ENCODE results near the gene PCGF3. TPM values are rescaled to one million over a fixed set of nuclear protein-coding genes. Genes with fewer than 3 reads are reported as not detected.
A peak's percentile ranks its signal among the peaks of the same experiment; 100 is the strongest.

PCGF3 gene
- total RNA-seq, 1 experiment from 2014 or later, result 31.5 TPM

GRCh38 chr4:789571-790465 is 84.2 kb downstream of the PCGF3 start:
- no TSS peak for BruUV-seq (replicated peaks)
- Histone ChIP-seq H2AFZ (ENCODE audit: low read length) (no peak overlapping the region), H3K9me3 (ENCODE audit: low read length) (no peaks in the 10 kb centered on the region), H3K9me2 (replicated peaks; ENCODE audit: low read length) (no peaks in the 10 kb centered on the region), H3K9ac (ENCODE audit: low read length) (no peak overlapping the region), H4K20me1 (ENCODE audit: low read length) (no peaks in the 10 kb centered on the region), H3K79me2 (ENCODE audit: low read length) (no peaks in the 10 kb centered on the region), H3K36me3 (ENCODE audit: low read depth, low read length) (no peaks in the 10 kb centered on the region), H3K4me3 (ENCODE audit: low read length) (no peak overlapping the region), H3F3A (ENCODE audit: low read length, unreplicated experiment) (no peaks in the 10 kb centered on the region), H3K4me2 (ENCODE audit: low read length) (no peak overlapping the region), H3K27ac (ENCODE audit: low read length) (no peak overlapping the region), H3K27me3 (ENCODE audit: low read length) (peaks cover 7% of the 10 kb centered on the region), H3K4me1 (ENCODE audit: insufficient read depth, low read length) (no peaks in the 10 kb centered on the region)
- CTCF ChIA-PET, result no interaction called here
- TF ChIP-seq EZH2phosphoT487 (IDR thresholded peaks at IDR 0.05; ENCODE audit: borderline replicate concordance, low read length) (no peak), CTCF (conservative IDR thresholded peaks at IDR 0.05; ENCODE audit: low read depth, low read length) (no peak), EZH2 (IDR thresholded peaks at IDR 0.05; ENCODE audit: low read length, unreplicated experiment) (no peak)
- ATAC-seq (no peak), DNase-seq (no peak)
- POLR2A ChIA-PET (ENCODE audit: unreplicated experiment), result no interaction called here
- intact Hi-C loops (cut with micrococcal nuclease), result no loop called here

GRCh38 chr4:790466-790820 is 84.8 kb downstream of the PCGF3 start:
- Histone ChIP-seq H3K4me3 (ENCODE audit: low read length) (no peak overlapping the region), H3K79me2 (ENCODE audit: low read length) (no peaks in the 10 kb centered on the region), H3K27me3 (ENCODE audit: low read length) (peaks cover 12% of the 10 kb centered on the region), H3F3A (ENCODE audit: low read length, unreplicated experiment) (no peaks in the 10 kb centered on the region), H4K20me1 (ENCODE audit: low read length) (no peaks in the 10 kb centered on the region), H3K9me3 (ENCODE audit: low read length) (no peaks in the 10 kb centered on the region), H3K36me3 (ENCODE audit: low read depth, low read length) (no peaks in the 10 kb centered on the region), H3K9ac (ENCODE audit: low read length) (no peak overlapping the region), H2AFZ (ENCODE audit: low read length) (no peak overlapping the region), H3K9me2 (replicated peaks; ENCODE audit: low read length) (no peaks in the 10 kb centered on the region), H3K4me1 (ENCODE audit: insufficient read depth, low read length) (no peaks in the 10 kb centered on the region), H3K27ac (ENCODE audit: low read length) (no peak overlapping the region), H3K4me2 (ENCODE audit: low read length) (no peak overlapping the region)
- DNase-seq (no peak), ATAC-seq (no peak)
- no TSS peak for BruUV-seq (replicated peaks)
- intact Hi-C loops (cut with micrococcal nuclease), result no loop called here
- ChIA-PET CTCF (no interaction called here), POLR2A (ENCODE audit: unreplicated experiment) (no interaction called here)
- TF ChIP-seq EZH2 (IDR thresholded peaks at IDR 0.05; ENCODE audit: low read length, unreplicated experiment) (no peak), CTCF (conservative IDR thresholded peaks at IDR 0.05; ENCODE audit: low read depth, low read length) (no peak), EZH2phosphoT487 (IDR thresholded peaks at IDR 0.05; ENCODE audit: borderline replicate concordance, low read length) (no peak)

GRCh38 chr4:791252-791897 is 85.7 kb downstream of the PCGF3 start:
- Histone ChIP-seq H3K27ac (ENCODE audit: low read length) (no peak overlapping the region), H3K9ac (ENCODE audit: low read length) (no peak overlapping the region), H3K27me3 (ENCODE audit: low read length) (peaks cover 13% of the 10 kb centered on the region), H3K9me2 (replicated peaks; ENCODE audit: low read length) (no peaks in the 10 kb centered on the region), H3K79me2 (ENCODE audit: low read length) (no peaks in the 10 kb centered on the region), H3F3A (ENCODE audit: low read length, unreplicated experiment) (no peaks in the 10 kb centered on the region), H3K9me3 (ENCODE audit: low read length) (no peaks in the 10 kb centered on the region), H3K4me3 (ENCODE audit: low read length) (no peak overlapping the region), H2AFZ (ENCODE audit: low read length) (no peak overlapping the region), H3K36me3 (ENCODE audit: low read depth, low read length) (no peaks in the 10 kb centered on the region), H4K20me1 (ENCODE audit: low read length) (no peaks in the 10 kb centered on the region), H3K4me1 (ENCODE audit: insufficient read depth, low read length) (no peaks in the 10 kb centered on the region), H3K4me2 (ENCODE audit: low read length) (peak overlapping the region; percentile 72)
- intact Hi-C loops (cut with micrococcal nuclease), result no loop called here
- CTCF ChIA-PET, result no interaction called here
- DNase-seq (no peak), ATAC-seq (peak; percentile 11; the same call in 1 of the 2 replicates)
- BruUV-seq (replicated peaks), result no TSS peak
- POLR2A ChIA-PET (ENCODE audit: unreplicated experiment), result no interaction called here
- TF ChIP-seq EZH2phosphoT487 (IDR thresholded peaks at IDR 0.05; ENCODE audit: borderline replicate concordance, low read length), result no peak
- no peak for TF ChIP-seq CTCF (conservative IDR thresholded peaks at IDR 0.05; ENCODE audit: low read depth, low read length)
- TF ChIP-seq EZH2 (IDR thresholded peaks at IDR 0.05; ENCODE audit: low read length, unreplicated experiment), result no peak
